Activated CD8-positive, alpha-beta memory T cell treated with anti-CD3 and anti-CD28 coated beads for 24 hours (primary cell): ENCODE data around the gene ANAPC2.

ENCODE experiments used
- DNase-seq: peaks from one replicate; pipeline ENCODE4 v3.0.0-alpha.2; 2020

The ANAPC2 gene

GRCh38 chr9:137191691-137192447 lies 3.5 kb upstream of the ANAPC2 start:
- no peak for DNase-seq

- no peak for DNase-seq
These were observed 2.9 kb upstream of the ANAPC2 start for GRCh38 chr9:137191245-137191644.

- no peak for DNase-seq
These were observed 2.0 kb upstream of the ANAPC2 start for GRCh38 chr9:137190315-137190856.

GRCh38 chr9:137189297-137190295 lies 1.2 kb upstream of the ANAPC2 start:
- no peak for DNase-seq

GRCh38 chr9:137188086-137188489 lies 272 bp downstream of the ANAPC2 start:
- DNase-seq = no peak

- no peak for DNase-seq
These were observed 974 bp downstream of the ANAPC2 start for GRCh38 chr9:137187386-137187785.

- no peak for DNase-seq
These were observed 2.0 kb downstream of the ANAPC2 start for GRCh38 chr9:137186385-137186784.

- no peak for DNase-seq
These were observed 2.4 kb downstream of the ANAPC2 start for GRCh38 chr9:137185921-137186320.

- no peak for DNase-seq
These were observed 3.3 kb downstream of the ANAPC2 start for GRCh38 chr9:137184881-137185660.

- DNase-seq = no peak
These were observed 4.3 kb downstream of the ANAPC2 start for GRCh38 chr9:137183980-137184595.

GRCh38 chr9:137182836-137183235 lies 5.5 kb downstream of the ANAPC2 start:
- DNase-seq = no peak

- no peak for DNase-seq
These were observed 6.7 kb downstream of the ANAPC2 start for GRCh38 chr9:137181680-137182079.

- DNase-seq = no peak
These were observed 7.9 kb downstream of the ANAPC2 start for GRCh38 chr9:137180491-137180890.

- DNase-seq = no peak
These were observed 8.6 kb downstream of the ANAPC2 start for GRCh38 chr9:137179761-137180160.

- no peak for DNase-seq
These were observed 9.3 kb downstream of the ANAPC2 start for GRCh38 chr9:137178939-137179630.

GRCh38 chr9:137178201-137178938 lies 10.0 kb downstream of the ANAPC2 start:
- DNase-seq = no peak

GRCh38 chr9:137176302-137177182 lies 11.8 kb downstream of the ANAPC2 start:
- no peak for DNase-seq

- DNase-seq = no peak
These were observed 12.9 kb downstream of the ANAPC2 start for GRCh38 chr9:137175345-137175961.

- DNase-seq = no peak
These were observed 13.6 kb downstream of the ANAPC2 start for GRCh38 chr9:137174722-137175293.
